ENCODE data around the gene LRP1. TPM values are rescaled to one million over a fixed set of nuclear protein-coding genes. Genes with fewer than 3 reads are reported as not detected.

Gene LRP1
- total RNA-seq, 1 experiment from 2014 or later, result 58.6 TPM

- Histone ChIP-seq H3K27ac (no peak overlapping the region), H3K27me3 (no peaks in the 10 kb centered on the region), H3K9me3 (replicated peaks) (no peaks in the 10 kb centered on the region), H3K36me3 (peaks cover 55% of the 10 kb centered on the region), H3K4me1 (peaks cover 26% of the 10 kb centered on the region), H3K4me3 (peak overlapping the region; percentile 73)
- DNase-seq, result peak in 1 of 2 experiments; percentile 55
These were observed 120.9 kb downstream of the LRP1 start for GRCh38 chr12:57248934-57249742.

- peak overlapping the region; percentile 96 for H3K27ac ChIP-seq
- peaks cover 41% of the 10 kb centered on the region for H3K36me3 ChIP-seq
- peak; percentile 96 to 99 for DNase-seq
- H3K27me3 ChIP-seq, result no peaks in the 10 kb centered on the region
- peaks cover 26% of the 10 kb centered on the region for H3K4me1 ChIP-seq
- H3K4me3 ChIP-seq, result peak overlapping the region; percentile 73
- H3K9me3 ChIP-seq (replicated peaks), result no peaks in the 10 kb centered on the region
These were observed 122.3 kb downstream of the LRP1 start for GRCh38 chr12:57250541-57250940.

- H3K27me3 ChIP-seq, result no peaks in the 10 kb centered on the region
- H3K9me3 ChIP-seq (replicated peaks), result no peaks in the 10 kb centered on the region
- peak; percentile 100 for DNase-seq
- H3K27ac ChIP-seq, result peak within 1 kb of the TSS; percentile 96
- peak within 1 kb of the TSS; percentile 73 for H3K4me3 ChIP-seq
- H3K4me1 ChIP-seq, result peaks cover 26% of the 10 kb centered on the region
- H3K36me3 ChIP-seq, result peaks cover 38% of the 10 kb centered on the region
These were observed 122.7 kb downstream of the LRP1 start, which contains the start of gene STAC3 for GRCh38 chr12:57250956-57251355. Gene STAC3, minus strand, starts transcription at chr12:57251187. Its CDS starts 1,551 bp downstream, at chr12:57249636.

- DNase-seq, result peak in 1 of 2 experiments; percentile 55
These were observed 126.4 kb downstream of the LRP1 start for GRCh38 chr12:57254506-57255280.

GRCh38 chr12:57255916-57256315 is 127.6 kb downstream of the LRP1 start:
- Histone ChIP-seq H3K27me3 (no peaks in the 10 kb centered on the region), H3K9me3 (replicated peaks) (no peaks in the 10 kb centered on the region), H3K4me1 (peaks cover 43% of the 10 kb centered on the region), H3K27ac (no peak overlapping the region), H3K4me3 (no peak overlapping the region), H3K36me3 (no peaks in the 10 kb centered on the region)
- no peak for DNase-seq

More at GRCh38 chr12:57254506-57255280, 126.4 kb downstream of the LRP1 start:
- Histone ChIP-seq H3K4me1 (peaks cover 36% of the 10 kb centered on the region), H3K36me3 (peaks cover 3% of the 10 kb centered on the region), H3K27ac (no peak overlapping the region), H3K27me3 (no peaks in the 10 kb centered on the region), H3K4me3 (no peak overlapping the region), H3K9me3 (replicated peaks) (no peaks in the 10 kb centered on the region)

- H3K36me3 ChIP-seq, result no peaks in the 10 kb centered on the region
- no peak overlapping the region for H3K27ac ChIP-seq
- no peaks in the 10 kb centered on the region for H3K27me3 ChIP-seq
- peaks cover 64% of the 10 kb centered on the region for H3K4me1 ChIP-seq
- no peak for DNase-seq
- no peaks in the 10 kb centered on the region for H3K9me3 ChIP-seq (replicated peaks)
- H3K4me3 ChIP-seq, result no peak overlapping the region
These were observed 131.0 kb downstream of the LRP1 start for GRCh38 chr12:57258977-57259970.

GRCh38 chr12:57260366-57260765 is 132.1 kb downstream of the LRP1 start:
- no peaks in the 10 kb centered on the region for H3K9me3 ChIP-seq (replicated peaks)
- no peaks in the 10 kb centered on the region for H3K36me3 ChIP-seq
- H3K4me3 ChIP-seq, result no peak overlapping the region
- H3K27me3 ChIP-seq, result no peaks in the 10 kb centered on the region
- H3K4me1 ChIP-seq, result peaks cover 75% of the 10 kb centered on the region
- DNase-seq, result peak; percentile 87 to 97
- no peak overlapping the region for H3K27ac ChIP-seq

GRCh38 chr12:57261428-57261865 is 133.2 kb downstream of the LRP1 start:
- Histone ChIP-seq H3K27ac (no peak overlapping the region), H3K4me1 (peaks cover 81% of the 10 kb centered on the region), H3K4me3 (no peak overlapping the region), H3K27me3 (no peaks in the 10 kb centered on the region), H3K9me3 (replicated peaks) (no peaks in the 10 kb centered on the region), H3K36me3 (no peaks in the 10 kb centered on the region)
- peak; percentile 83 to 96 for DNase-seq

GRCh38 chr12:57262126-57262822 is 134.0 kb downstream of the LRP1 start:
- Histone ChIP-seq H3K27me3 (no peaks in the 10 kb centered on the region), H3K27ac (no peak overlapping the region; the same call in 1 of the 2 replicates), H3K4me3 (no peak overlapping the region), H3K9me3 (replicated peaks) (no peaks in the 10 kb centered on the region), H3K36me3 (no peaks in the 10 kb centered on the region), H3K4me1 (peaks cover 77% of the 10 kb centered on the region)
- DNase-seq, result peak; percentile 51 to 81

Other genes with a start within 250 kb of the LRP1 start
- not detected in 2 replicates for gene SDR9C7, start 194.1 kb upstream of the LRP1 start, total RNA-seq (2014; rRNA removed; shearing (Covaris generic))
- gene RDH16, start 170.9 kb upstream of the LRP1 start, total RNA-seq (2014; rRNA removed; shearing (Covaris generic)), result 0.03 and 0.06 TPM in 2 replicates
- 91.0 and 101 TPM in 2 replicates for gene ZBTB39, start 121.9 kb upstream of the LRP1 start, total RNA-seq (2014; rRNA removed; shearing (Covaris generic))
- gene TAC3, start 112.0 kb upstream of the LRP1 start, total RNA-seq (2014; rRNA removed; shearing (Covaris generic)), result not detected in 2 replicates
- gene MYO1A, start 78.4 kb upstream of the LRP1 start, total RNA-seq (2014; rRNA removed; shearing (Covaris generic)), result 0.02 TPM in 1 of 2 replicates, not detected in the other
- 63.7 and 70.2 TPM in 2 replicates for gene NEMP1, start 49.7 kb upstream of the LRP1 start, total RNA-seq (2014; rRNA removed; shearing (Covaris generic))
- gene NAB2, start 39.4 kb upstream of the LRP1 start, total RNA-seq (2014; rRNA removed; shearing (Covaris generic)), result 87.8 and 89.9 TPM in 2 replicates
- 15.1 and 15.8 TPM in 2 replicates for gene STAT6, start 17.1 kb upstream of the LRP1 start, total RNA-seq (2014; rRNA removed; shearing (Covaris generic))
- gene LRP1-AS, start 19.1 kb downstream of the LRP1 start, total RNA-seq (2014; rRNA removed; shearing (Covaris generic)), result 1.1 and 1.3 TPM in 2 replicates
- gene NXPH4, start 88.3 kb downstream of the LRP1 start, total RNA-seq (2014; rRNA removed; shearing (Covaris generic)), result 91.1 and 92.7 TPM in 2 replicates
- 1,504 and 1,712 TPM in 2 replicates for gene SHMT2, start 101.2 kb downstream of the LRP1 start, total RNA-seq (2014; rRNA removed; shearing (Covaris generic))
- 1,199 and 1,339 TPM in 2 replicates for gene STAC3, start 122.7 kb downstream of the LRP1 start, total RNA-seq (2014; rRNA removed; shearing (Covaris generic))